Astrocyte (in vitro differentiated cells and primary cell): ENCODE measurements around the gene PKNOX2.

Experiments
- CTCF ChIP-seq: IDR thresholded peaks from 2 replicates; pipeline ENCODE4 v1.5.1; 2011; ENCODE audit warnings: low read depth, mild to moderate bottlenecking, inconsistent platforms, low read length, moderate library complexity; ENCODE audit not compliant: insufficient read depth
- EZH2 ChIP-seq: IDR thresholded peaks from 2 replicates; pipeline ENCODE4 v1.6.1; 2012; ENCODE audit warnings: mild to moderate bottlenecking, low read length, inconsistent platforms; ENCODE audit not compliant: insufficient read depth

GRCh38 chr11:125412509-125412908, 248.0 kb downstream of the PKNOX2 start:
- TF ChIP-seq CTCF (no peak), EZH2 (no peak)
